ENCODE data around the gene SLC8A1. TPM values are rescaled to one million over a fixed set of nuclear protein-coding genes. Genes with fewer than 3 reads are reported as not detected.

The SLC8A1 gene
- total RNA-seq, 1 donor from 2014 or later, result 9.6 TPM

GRCh38 chr2:40330096-40330495 lies 121.8 kb downstream of the SLC8A1 start:
- H3K27me3 Mint-ChIP-seq (ENCODE audit: insufficient read depth, low read depth), result no peaks in the 10 kb centered on the region
- H2AFZ ChIP-seq (replicated peaks), result no peak overlapping the region
- H3K79me2 ChIP-seq (ENCODE audit: low read depth), result no peaks in the 10 kb centered on the region
- H3K4me2 ChIP-seq, result no peak overlapping the region
- H3K4me1 ChIP-seq, result no peaks in the 10 kb centered on the region
- DNase-seq (ENCODE audit: low spot score), result no peak
- H3K27me3 ChIP-seq, result no peaks in the 10 kb centered on the region
- H4K20me1 ChIP-seq (ENCODE audit: low read depth), result no peaks in the 10 kb centered on the region
- H3K9me3 ChIP-seq (ENCODE audit: low read depth), result no peaks in the 10 kb centered on the region
- TF ChIP-seq EZH2 (IDR thresholded peaks at IDR 0.05) (no peak), EZH2phosphoT487 (IDR thresholded peaks at IDR 0.05) (no peak), CTCF (IDR thresholded peaks at IDR 0.05) (no peak)
- no peak overlapping the region for H3K27ac ChIP-seq
- no peaks in the 10 kb centered on the region for H3K9me3 Mint-ChIP-seq
- H3K4me3 ChIP-seq, result no peak overlapping the region
- no peak overlapping the region for H3K27ac Mint-ChIP-seq
- H3K36me3 Mint-ChIP-seq, result no peaks in the 10 kb centered on the region
- H3F3A ChIP-seq (ENCODE audit: low read depth), result no peaks in the 10 kb centered on the region
- H3K9ac ChIP-seq, result no peak overlapping the region
- no peaks in the 10 kb centered on the region for H3K36me3 ChIP-seq
- H3K4me1 Mint-ChIP-seq, result peaks cover 7% of the 10 kb centered on the region
- no peak overlapping the region for H3K4me3 Mint-ChIP-seq

- H3K79me2 ChIP-seq (ENCODE audit: low read depth), result no peaks in the 10 kb centered on the region
- no peak overlapping the region for H3K9ac ChIP-seq
- H3K4me3 Mint-ChIP-seq, result no peak overlapping the region
- no peak overlapping the region for H2AFZ ChIP-seq (replicated peaks)
- H3K4me1 Mint-ChIP-seq, result peaks cover 7% of the 10 kb centered on the region
- H3K27me3 ChIP-seq, result no peaks in the 10 kb centered on the region
- H3K4me2 ChIP-seq, result no peak overlapping the region
- H3K27ac ChIP-seq, result no peak overlapping the region
- no peaks in the 10 kb centered on the region for H3K9me3 ChIP-seq (ENCODE audit: low read depth)
- H3K27ac Mint-ChIP-seq, result no peak overlapping the region
- no peaks in the 10 kb centered on the region for H3K4me1 ChIP-seq
- H3K4me3 ChIP-seq, result no peak overlapping the region
- H3K27me3 Mint-ChIP-seq (ENCODE audit: insufficient read depth, low read depth), result no peaks in the 10 kb centered on the region
- H3K36me3 Mint-ChIP-seq, result no peaks in the 10 kb centered on the region
- TF ChIP-seq CTCF (IDR thresholded peaks at IDR 0.05), result no peak
- no peak for TF ChIP-seq EZH2 (IDR thresholded peaks at IDR 0.05)
- TF ChIP-seq EZH2phosphoT487 (IDR thresholded peaks at IDR 0.05), result no peak
- H3K9me3 Mint-ChIP-seq, result no peaks in the 10 kb centered on the region
- H4K20me1 ChIP-seq (ENCODE audit: low read depth), result no peaks in the 10 kb centered on the region
- no peaks in the 10 kb centered on the region for H3F3A ChIP-seq (ENCODE audit: low read depth)
- H3K36me3 ChIP-seq, result no peaks in the 10 kb centered on the region
- DNase-seq (ENCODE audit: low spot score), result no peak
Observed at GRCh38 chr2:40329739-40330030, 122.2 kb downstream of the SLC8A1 start.

GRCh38 chr2:40325116-40325515 lies 126.8 kb downstream of the SLC8A1 start:
- no peaks in the 10 kb centered on the region for H3F3A ChIP-seq (ENCODE audit: low read depth)
- H3K9me3 ChIP-seq (ENCODE audit: low read depth), result no peaks in the 10 kb centered on the region
- DNase-seq (ENCODE audit: low spot score), result no peak
- Mint-ChIP-seq H3K4me1 (no peaks in the 10 kb centered on the region), H3K36me3 (no peaks in the 10 kb centered on the region), H3K4me3 (no peak overlapping the region), H3K9me3 (no peaks in the 10 kb centered on the region), H3K27ac (no peak overlapping the region), H3K27me3 (ENCODE audit: insufficient read depth, low read depth) (no peaks in the 10 kb centered on the region)
- H3K27ac ChIP-seq, result no peak overlapping the region
- peaks cover 7% of the 10 kb centered on the region for H3K4me1 ChIP-seq
- H3K36me3 ChIP-seq, result no peaks in the 10 kb centered on the region
- H3K27me3 ChIP-seq, result no peaks in the 10 kb centered on the region
- no peak overlapping the region for H3K4me2 ChIP-seq
- no peaks in the 10 kb centered on the region for H3K79me2 ChIP-seq (ENCODE audit: low read depth)
- H3K4me3 ChIP-seq, result no peak overlapping the region
- no peak overlapping the region for H2AFZ ChIP-seq (replicated peaks)
- no peak overlapping the region for H3K9ac ChIP-seq
- TF ChIP-seq EZH2phosphoT487 (IDR thresholded peaks at IDR 0.05), result no peak
- no peaks in the 10 kb centered on the region for H4K20me1 ChIP-seq (ENCODE audit: low read depth)

- Mint-ChIP-seq H3K36me3 (no peaks in the 10 kb centered on the region), H3K27ac (no peak overlapping the region), H3K9me3 (no peaks in the 10 kb centered on the region)
Observed at GRCh38 chr2:40324656-40325055, 127.2 kb downstream of the SLC8A1 start.

More at GRCh38 chr2:40324656-40325055, 127.2 kb downstream of the SLC8A1 start:
- Histone ChIP-seq H3K9ac (no peak overlapping the region), H2AFZ (replicated peaks) (no peak overlapping the region), H3F3A (ENCODE audit: low read depth) (no peaks in the 10 kb centered on the region), H3K4me3 (no peak overlapping the region), H3K27ac (no peak overlapping the region), H3K36me3 (no peaks in the 10 kb centered on the region), H3K27me3 (no peaks in the 10 kb centered on the region), H4K20me1 (ENCODE audit: low read depth) (no peaks in the 10 kb centered on the region), H3K79me2 (ENCODE audit: low read depth) (no peaks in the 10 kb centered on the region), H3K4me1 (peaks cover 7% of the 10 kb centered on the region), H3K4me2 (no peak overlapping the region), H3K9me3 (ENCODE audit: low read depth) (no peaks in the 10 kb centered on the region)
- DNase-seq (ENCODE audit: low spot score), result no peak
- no peaks in the 10 kb centered on the region for H3K4me1 Mint-ChIP-seq
- TF ChIP-seq EZH2 (IDR thresholded peaks at IDR 0.05), result no peak
- no peak for TF ChIP-seq CTCF (IDR thresholded peaks at IDR 0.05)
- TF ChIP-seq EZH2phosphoT487 (IDR thresholded peaks at IDR 0.05), result no peak
- H3K27me3 Mint-ChIP-seq (ENCODE audit: insufficient read depth, low read depth), result no peaks in the 10 kb centered on the region
- no peak overlapping the region for H3K4me3 Mint-ChIP-seq

Data from neural progenitor cell (in vitro differentiated cells).